Measurements from ENCODE around the gene MRPS14. TPM values are rescaled to one million over a fixed set of nuclear protein-coding genes. Genes with fewer than 3 reads are reported as not detected.

Gene MRPS14
- polyA plus RNA-seq, 1 of the 3 experiments (the other 2 are of a cell fraction) = 18.2 TPM

GRCh38 chr1:174989536-174990220 is 33.5 kb downstream of the MRPS14 start:
- TF ChIP-seq CHD2 (IDR thresholded peaks at IDR 0.05; ENCODE audit: low read length, partially characterized antibody) = no peak
- TF ChIP-seq RFX5 (IDR thresholded peaks at IDR 0.05; ENCODE audit: low read length) = no peak
- no peak for TF ChIP-seq EP300 (IDR thresholded peaks at IDR 0.05; ENCODE audit: borderline replicate concordance in 1 of 2, low read depth in 1 of 2, low read length in 1 of 2)
- TF ChIP-seq USF1 (IDR thresholded peaks at IDR 0.05; ENCODE audit: borderline replicate concordance, low read depth) = no peak
- no peak for TF ChIP-seq MXI1 (IDR thresholded peaks at IDR 0.05; ENCODE audit: low read depth, low read length)
- no peak for TF ChIP-seq POLR2AphosphoS5 (IDR thresholded peaks at IDR 0.05; ENCODE audit: low read depth, low read length)
- no peak for TF ChIP-seq FOXM1 (IDR thresholded peaks at IDR 0.05; ENCODE audit: low read depth)
- no peak for TF ChIP-seq IRF3 (IDR thresholded peaks at IDR 0.05; ENCODE audit: low read depth, low read length)
- no peak for TF ChIP-seq ELF1 (IDR thresholded peaks at IDR 0.05)
- no peak for TF ChIP-seq CTCF (IDR thresholded peaks at IDR 0.05)
- no peak for TF ChIP-seq REST (IDR thresholded peaks at IDR 0.05; ENCODE audit: low read depth, low read length)
- TF ChIP-seq ZBTB33 (IDR thresholded peaks at IDR 0.05; ENCODE audit: borderline replicate concordance, low read depth) = no peak
- no peak for TF ChIP-seq RXRA (IDR thresholded peaks at IDR 0.05; ENCODE audit: borderline replicate concordance, low read depth)
- no peak for TF ChIP-seq EZH2phosphoT487 (IDR thresholded peaks at IDR 0.05; ENCODE audit: borderline replicate concordance, low read depth)
- no peak for TF ChIP-seq USF2 (IDR thresholded peaks at IDR 0.05; ENCODE audit: borderline replicate concordance, low read depth, low read length)
- no peaks in the 10 kb centered on the region for H3K9me3 ChIP-seq
- no peaks in the 10 kb centered on the region; a peak in 1 of 4 replicates for H3K4me1 ChIP-seq (ENCODE audit: control insufficient read depth in 1 of 2, insufficient read depth in 2 of 2, low read depth in 1 of 2, low read length in 1 of 2)
- no peak for DNase-seq
- no peak overlapping the region; the same call in 1 of the 2 replicates for H3K4me2 ChIP-seq
- POLR2A ChIA-PET = interaction anchor here (0.7 to 0.9 kb wide), 2 partner anchors 10 to 15 kb away, joined by 4 to 5 read pairs; partner anchors contain the start of gene CACYBP
- H3K4me3 ChIP-seq (ENCODE audit: low read depth in 2 of 2, low read length in 1 of 2) = no peak overlapping the region
- peak overlapping the region; percentile 69; the same call in 1 of the 2 replicates for H2AFZ ChIP-seq (ENCODE audit: low read depth)
- peak overlapping the region; percentile 38 to 69; a peak in 2 of 4 replicates for H3K27ac ChIP-seq (ENCODE audit: low read depth in 2 of 2, low read length in 1 of 2)
- H4K20me1 ChIP-seq (ENCODE audit: insufficient read depth) = no peaks in the 10 kb centered on the region
- H3K36me3 ChIP-seq (replicated peaks in 1 of 2; ENCODE audit: control insufficient read depth in 1 of 2, insufficient read depth in 2 of 2, low read length in 1 of 2) = peaks cover 4 to 6% of the 10 kb centered on the region in 2 experiments
- H3K9me2 ChIP-seq = no peaks in the 10 kb centered on the region
- WGBS (ENCODE audit: low lambda C conversion rate) = 92% methylated on average over 5 of the region's 5 CpGs
- H3K79me2 ChIP-seq (ENCODE audit: insufficient read depth) = no peaks in the 10 kb centered on the region
- peaks cover 4% of the 10 kb centered on the region for H3F3A ChIP-seq (replicated peaks; ENCODE audit: insufficient read depth)
- no peak overlapping the region for H3K9ac ChIP-seq
- H3K27me3 ChIP-seq (ENCODE audit: insufficient read depth) = no peaks in the 10 kb centered on the region
- CTCF ChIA-PET = interaction anchor here (0.8 to 1.1 kb wide), 3 partner anchors 8 to 219 kb away, joined by 3 to 4 read pairs (median 3); no protein-coding TSS in a partner anchor
